HG02642 (cell line): ENCODE results near the gene SNX8.
A peak's percentile ranks its signal among the peaks of the same experiment; 100 is the strongest.

Experiments used
- ATAC-seq: cut with Tn5 transposase; IDR thresholded peaks from one replicate; pipeline ENCODE4 v1.9.1; 2021; ENCODE audit warnings: mild to moderate bottlenecking; ENCODE audit not compliant: unreplicated experiment, poor library complexity

The SNX8 gene

GRCh38 chr7:2299131-2299829 is 15.0 kb downstream of the SNX8 start:
- ATAC-seq, result peak; percentile 54

- no peak for ATAC-seq
These were observed 17.4 kb downstream of the SNX8 start for GRCh38 chr7:2296832-2297231.

GRCh38 chr7:2295936-2296620 is 18.2 kb downstream of the SNX8 start:
- no peak for ATAC-seq

GRCh38 chr7:2290877-2291276 is 23.4 kb downstream of the SNX8 start:
- ATAC-seq, result no peak

DNA sequence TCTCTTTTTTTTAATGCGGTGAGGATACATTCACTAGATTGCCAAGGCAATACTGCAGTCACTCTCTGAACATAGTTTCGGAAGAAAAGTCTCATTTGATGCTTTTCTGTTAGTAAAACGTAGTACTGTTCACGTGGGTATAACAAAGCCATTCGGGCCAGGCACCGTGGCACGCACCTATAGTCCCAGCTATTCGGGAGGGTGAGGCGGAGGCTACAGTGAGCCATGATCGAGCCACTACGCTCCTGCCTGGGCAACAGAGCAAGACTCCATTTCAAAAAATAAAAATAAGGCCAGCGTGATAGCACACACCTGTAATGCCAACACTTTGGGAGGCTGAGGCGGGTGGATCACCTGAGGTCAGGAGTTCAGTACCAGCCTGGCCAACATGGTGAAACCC is 24.6 kb downstream of the SNX8 start:
- no peak for ATAC-seq

DNA sequence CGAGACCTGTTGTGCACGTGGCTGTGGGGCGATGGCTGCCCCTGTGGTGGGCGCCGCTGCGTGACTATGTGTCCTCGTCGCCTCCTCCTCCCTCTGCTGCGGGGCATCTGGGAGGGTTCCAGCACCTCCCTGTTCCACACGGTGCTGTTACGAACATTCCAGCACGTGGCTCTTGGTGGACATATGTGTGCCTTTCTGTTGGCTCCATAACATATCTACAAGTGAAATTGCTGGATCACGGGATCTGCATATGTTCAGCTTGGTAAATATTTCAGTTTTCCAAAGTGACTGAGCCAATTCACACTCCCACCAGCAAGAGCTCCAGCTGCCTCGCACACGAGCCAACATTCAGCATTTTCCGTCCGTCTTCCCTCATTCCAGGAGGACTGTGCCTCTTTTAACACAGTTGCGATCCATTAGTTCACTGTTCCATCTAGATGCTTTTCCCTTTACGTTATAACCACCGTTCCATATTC is 25.1 kb downstream of the SNX8 start:
- peak; percentile 10 for ATAC-seq

DNA sequence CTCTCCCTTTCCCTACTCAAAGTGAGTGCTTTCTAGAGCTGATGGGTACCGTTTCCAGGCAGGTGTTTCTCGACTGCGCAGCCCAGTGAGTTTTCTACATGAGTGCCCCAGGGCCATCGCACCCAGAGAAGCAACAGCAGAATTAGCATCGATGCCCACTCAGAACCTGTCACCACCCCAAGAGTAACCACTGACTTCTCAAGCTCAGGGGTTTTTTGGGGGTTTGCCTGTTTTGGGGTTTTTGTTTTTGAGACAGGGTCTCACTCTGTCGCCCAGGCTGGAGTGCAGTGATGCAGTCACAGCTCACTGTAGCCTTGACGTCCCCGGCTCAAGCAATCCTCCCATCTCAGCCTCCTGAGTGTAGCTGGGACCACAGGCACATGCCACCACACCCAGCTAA is 25.7 kb downstream of the SNX8 start:
- ATAC-seq, result peak; percentile 66

DNA sequence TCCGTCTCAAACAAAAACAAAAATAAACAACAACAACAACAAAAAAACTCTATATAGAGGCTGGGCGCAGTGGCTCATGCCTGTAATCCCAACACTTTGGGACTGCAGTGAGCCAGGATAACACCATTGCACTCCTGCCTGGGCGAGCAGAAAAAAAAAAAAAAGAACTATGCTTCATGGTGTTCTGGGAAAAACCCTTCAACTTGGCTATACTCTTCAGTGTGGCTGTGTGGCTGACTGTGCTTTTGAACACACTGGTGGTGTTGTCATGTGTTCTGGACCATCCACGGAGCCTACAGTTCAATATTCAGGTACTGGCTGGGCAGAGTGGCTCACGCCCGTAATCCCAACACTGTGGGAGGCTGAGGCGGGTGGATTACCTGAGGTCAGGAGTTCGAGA is 26.5 kb downstream of the SNX8 start:
- no peak for ATAC-seq

DNA sequence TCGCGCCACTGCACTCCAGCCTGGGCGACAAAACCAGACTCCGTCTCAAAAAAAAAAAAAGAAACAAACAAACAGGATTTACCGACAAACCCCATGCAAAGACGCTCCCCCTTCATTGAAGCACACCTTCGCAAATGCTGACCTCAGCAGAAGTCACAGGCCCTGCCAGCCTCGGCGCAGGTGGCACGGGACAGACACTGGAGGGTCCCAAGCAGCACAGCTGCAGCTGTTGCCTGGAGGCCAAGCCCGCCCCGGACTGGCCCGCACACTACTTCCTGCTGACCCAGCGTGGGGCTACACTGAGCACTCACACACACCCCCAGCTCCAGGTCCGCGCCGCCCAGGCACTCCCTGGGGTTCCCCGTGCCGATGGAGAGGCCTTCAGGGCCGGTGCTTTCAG is 31.2 kb downstream of the SNX8 start:
- no peak for ATAC-seq

DNA sequence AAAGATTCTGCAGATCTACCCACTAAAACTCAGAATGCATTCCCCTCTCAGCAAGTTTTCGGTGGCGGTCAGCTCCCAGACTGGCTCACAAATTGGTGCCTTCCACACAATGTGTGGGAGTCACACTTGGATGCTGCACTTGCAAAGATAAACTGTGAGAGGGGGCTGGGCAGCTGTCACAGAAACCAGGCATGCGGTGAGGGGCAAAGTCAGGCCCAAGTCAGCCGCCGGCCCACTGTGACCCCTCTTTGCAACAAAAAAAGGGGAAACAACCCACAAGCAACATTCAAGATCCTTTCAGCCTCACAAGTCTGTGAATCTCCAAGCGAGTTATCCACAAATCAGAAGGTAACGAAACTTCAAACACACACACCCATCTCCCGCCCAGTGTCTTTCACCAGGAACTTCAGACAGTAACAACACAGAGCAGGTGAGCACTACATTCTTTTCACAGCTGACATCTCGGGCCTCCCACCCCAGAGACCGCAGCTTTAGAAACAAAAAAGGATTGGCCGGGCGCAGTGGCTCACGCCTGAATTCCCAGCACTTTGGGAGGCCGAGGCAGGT is 32.0 kb downstream of the SNX8 start:
- ATAC-seq, result no peak

GRCh38 chr7:2281541-2281940 is 32.7 kb downstream of the SNX8 start:
- no peak for ATAC-seq

- no peak for ATAC-seq
These were observed 33.8 kb downstream of the SNX8 start for GRCh38 chr7:2280424-2280823.

DNA sequence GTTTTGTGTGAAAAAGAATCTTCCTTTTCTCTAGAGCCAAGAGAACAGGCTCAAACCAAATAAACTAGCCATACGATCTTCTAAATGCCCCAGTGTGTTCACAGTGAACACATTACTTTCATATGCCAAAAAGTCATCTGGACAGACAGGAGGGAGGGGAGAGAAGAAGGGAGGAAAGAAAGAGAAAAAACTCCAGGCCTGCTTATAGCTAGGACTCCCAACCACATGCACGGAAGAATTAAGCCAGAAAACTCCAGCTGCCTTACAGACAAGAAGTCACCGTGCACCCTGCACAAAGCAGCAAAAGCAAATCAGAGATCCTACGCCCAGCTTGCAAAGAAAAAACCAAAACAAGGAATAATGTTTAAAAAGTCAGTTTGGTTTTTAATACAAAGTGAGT is 34.3 kb downstream of the SNX8 start:
- ATAC-seq, result no peak

- no peak for ATAC-seq
These were observed 36.2 kb downstream of the SNX8 start for GRCh38 chr7:2278026-2278425.

- no peak for ATAC-seq
These were observed 38.1 kb downstream of the SNX8 start for GRCh38 chr7:2276107-2276506.

GRCh38 chr7:2275101-2275500 is 39.1 kb downstream of the SNX8 start:
- no peak for ATAC-seq

- ATAC-seq, result no peak
These were observed 39.6 kb downstream of the SNX8 start for GRCh38 chr7:2274666-2275065.

GRCh38 chr7:2273866-2274265 is 40.4 kb downstream of the SNX8 start:
- ATAC-seq, result no peak

GRCh38 chr7:2272031-2272430 is 42.2 kb downstream of the SNX8 start:
- ATAC-seq, result no peak

- ATAC-seq, result no peak
These were observed 42.8 kb downstream of the SNX8 start for GRCh38 chr7:2271273-2272026.

DNA sequence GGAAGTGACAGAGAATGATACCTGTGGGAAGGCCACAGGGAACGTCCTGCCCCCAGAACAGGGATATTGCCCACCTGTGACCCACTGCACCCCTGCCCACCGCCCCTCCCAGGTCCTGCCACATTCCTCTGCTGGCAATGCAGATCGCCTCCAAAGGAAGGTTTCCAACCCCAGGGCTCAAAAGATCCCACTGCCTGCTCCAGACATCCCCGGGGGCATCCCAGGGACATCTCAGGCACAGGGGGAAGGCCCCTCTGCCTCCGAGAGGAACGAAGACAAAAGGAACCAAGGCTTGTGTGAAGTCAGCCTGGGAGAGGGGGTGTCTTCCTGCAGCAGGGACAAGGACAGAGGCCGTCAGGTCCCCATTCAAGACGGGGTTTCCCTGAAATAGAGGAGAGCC is 43.7 kb downstream of the SNX8 start:
- ATAC-seq, result no peak
